SK-N-SH (cell line): ENCODE data around the gene SPATA12.

Source experiments
- MEF2A ChIP-seq: IDR thresholded peaks from 2 replicates; pipeline ENCODE4 v1.4.0; 2012; ENCODE audit warnings: low read depth, borderline replicate concordance
- MXI1 ChIP-seq: IDR thresholded peaks from 2 replicates; pipeline ENCODE4 v1.6.1; 2012; ENCODE audit warnings: mild to moderate bottlenecking, low read depth, low read length, improper control_type of control experiment
- NFIC ChIP-seq: IDR thresholded peaks from 2 replicates; pipeline ENCODE4 v1.4.0; 2012; ENCODE audit warnings: borderline replicate concordance
- RXRA ChIP-seq: IDR thresholded peaks from 2 replicates; pipeline ENCODE4 v1.4.0; 2012; ENCODE audit warnings: low read depth, mild to moderate bottlenecking, borderline replicate concordance
- TF ChIP-seq, protein P1 (sequence below): fragments of 200-600 bp; sonication (generic); IDR thresholded peaks from 2 replicates; pipeline ENCODE4 v1.6.1; 2017; ENCODE audit warnings: antibody characterized with exemption, mild to moderate bottlenecking, moderate library complexity

DNA sequence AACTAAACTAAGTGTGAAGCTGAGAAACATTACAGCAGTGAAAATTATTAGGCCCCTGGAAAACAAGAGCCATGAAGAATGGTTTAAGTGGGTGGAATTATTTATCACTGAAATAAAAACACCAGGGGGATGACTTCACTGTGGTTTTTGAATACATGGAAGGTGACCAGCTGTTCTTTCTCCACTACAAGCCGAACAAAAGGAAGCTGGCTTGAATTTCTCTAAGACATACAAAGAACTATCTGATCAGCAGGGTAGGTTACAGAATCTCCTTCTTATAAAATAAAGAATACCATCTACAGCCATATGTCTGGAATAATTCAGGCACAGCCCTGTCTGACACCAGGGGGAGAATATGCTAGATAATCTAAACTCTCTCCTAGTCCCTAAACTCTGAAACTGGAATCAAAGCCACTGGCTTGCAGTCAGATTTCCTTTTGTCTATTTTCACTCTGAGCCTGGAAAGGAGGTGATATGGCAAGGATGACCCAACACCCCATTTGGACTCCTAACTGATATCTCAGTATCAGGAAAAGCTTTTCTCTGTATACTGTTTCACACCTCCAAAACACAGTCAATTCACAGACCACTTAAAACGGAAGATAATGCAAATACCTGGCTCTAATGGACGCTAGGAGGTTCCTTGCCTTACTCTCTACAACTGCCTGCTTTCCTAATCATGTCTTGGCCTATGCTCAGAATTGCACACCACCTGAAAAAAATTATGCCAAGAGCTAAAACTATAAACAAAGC is 31.2 kb downstream of the SPATA12 start:
- TF ChIP-seq RXRA (no peak), MEF2A (no peak), NFIC (no peak), MXI1 (no peak)
- TF ChIP-seq, protein P1, sequence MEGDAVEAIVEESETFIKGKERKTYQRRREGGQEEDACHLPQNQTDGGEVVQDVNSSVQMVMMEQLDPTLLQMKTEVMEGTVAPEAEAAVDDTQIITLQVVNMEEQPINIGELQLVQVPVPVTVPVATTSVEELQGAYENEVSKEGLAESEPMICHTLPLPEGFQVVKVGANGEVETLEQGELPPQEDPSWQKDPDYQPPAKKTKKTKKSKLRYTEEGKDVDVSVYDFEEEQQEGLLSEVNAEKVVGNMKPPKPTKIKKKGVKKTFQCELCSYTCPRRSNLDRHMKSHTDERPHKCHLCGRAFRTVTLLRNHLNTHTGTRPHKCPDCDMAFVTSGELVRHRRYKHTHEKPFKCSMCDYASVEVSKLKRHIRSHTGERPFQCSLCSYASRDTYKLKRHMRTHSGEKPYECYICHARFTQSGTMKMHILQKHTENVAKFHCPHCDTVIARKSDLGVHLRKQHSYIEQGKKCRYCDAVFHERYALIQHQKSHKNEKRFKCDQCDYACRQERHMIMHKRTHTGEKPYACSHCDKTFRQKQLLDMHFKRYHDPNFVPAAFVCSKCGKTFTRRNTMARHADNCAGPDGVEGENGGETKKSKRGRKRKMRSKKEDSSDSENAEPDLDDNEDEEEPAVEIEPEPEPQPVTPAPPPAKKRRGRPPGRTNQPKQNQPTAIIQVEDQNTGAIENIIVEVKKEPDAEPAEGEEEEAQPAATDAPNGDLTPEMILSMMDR, result no peak
